ENCODE data around the gene RPL39. TPM values are rescaled to one million over a fixed set of nuclear protein-coding genes. Genes with fewer than 3 reads are reported as not detected.
"Not testable (repeated sequence)": the region's sequence is repeated elsewhere in the genome, so short reads cannot be mapped to it uniquely, and the experiment has no call there.

The RPL39 gene
- total RNA-seq, 4 donors from 2014 or later, result 1,415 to 8,821 (median 6,699) TPM

DNA sequence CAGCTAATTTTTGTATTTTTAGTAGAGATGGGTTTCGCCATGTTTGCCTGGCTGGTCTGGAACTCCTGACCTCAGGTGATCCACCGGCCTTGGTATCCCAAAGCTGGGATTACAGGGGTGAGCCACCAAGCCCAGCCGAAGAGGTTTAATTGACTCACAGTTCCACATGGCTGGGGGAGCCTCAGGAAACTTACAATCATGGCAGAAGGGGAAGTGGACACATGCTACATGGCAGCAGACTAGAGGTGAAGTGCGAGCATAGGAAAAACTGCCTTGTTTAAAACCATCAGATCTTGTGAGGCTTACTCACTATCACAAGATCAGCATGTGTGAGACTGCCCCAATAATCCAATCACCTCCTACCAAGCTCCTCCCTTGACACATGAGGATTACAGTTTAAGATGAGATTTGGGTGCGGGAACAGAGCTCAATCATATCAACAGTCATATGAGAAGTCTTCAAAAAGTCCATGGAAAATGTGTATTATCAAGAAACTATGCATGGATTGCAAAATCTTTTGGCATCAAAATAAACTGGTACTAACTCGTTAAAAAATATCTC, 25.8 kb upstream of the RPL39 start:
- 77 to 80% methylated on average over 4 to 6 of the region's 6 CpGs for WGBS, 2 donors
- TF ChIP-seq POLR2A (IDR thresholded peaks at IDR 0.05), result no peak
- Histone ChIP-seq H3K9me3 (no peaks in the 10 kb centered on the region), H3K4me1 (no peaks in the 10 kb centered on the region), H3K4me3 (no peak overlapping the region), H3K27ac (peak overlapping the region in 1 of 4 donors; percentile 25), H3K36me3 (no peaks in the 10 kb centered on the region), H3K27me3 (no peaks in the 10 kb centered on the region)
- intact Hi-C loops (cut with DNase I), result loop anchor here (10.0 kb wide), 1 partner anchor 58 kb away; the partner anchor contains the start of genes NDUFA1 and RNF113A
- DNase-seq, result no peak

DNA sequence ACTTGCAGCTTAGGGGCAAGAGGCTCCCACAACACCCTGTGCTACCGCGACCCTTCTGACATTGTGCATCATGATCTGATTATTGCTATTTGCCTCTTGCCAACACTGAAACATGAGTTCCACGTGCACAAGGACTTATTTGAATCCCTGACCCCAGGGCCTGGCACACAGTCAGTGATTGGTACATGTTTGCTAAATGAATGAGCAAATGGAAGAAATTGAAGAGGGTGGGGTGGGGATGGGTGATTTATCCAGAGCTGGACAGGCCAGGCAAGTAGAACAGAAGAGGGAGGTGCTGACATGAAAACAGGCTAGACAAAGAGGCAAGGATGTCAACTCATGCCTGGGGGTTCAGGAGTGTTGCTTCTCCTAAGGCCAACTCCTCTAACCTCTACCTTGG, 24.9 kb upstream of the RPL39 start:
- H3K36me3 ChIP-seq, result no peaks in the 10 kb centered on the region
- DNase-seq, result no peak
- no peaks in the 10 kb centered on the region for H3K4me1 ChIP-seq
- no peak overlapping the region for H3K27ac ChIP-seq
- H3K27me3 ChIP-seq, result no peaks in the 10 kb centered on the region
- TF ChIP-seq, protein P1, sequence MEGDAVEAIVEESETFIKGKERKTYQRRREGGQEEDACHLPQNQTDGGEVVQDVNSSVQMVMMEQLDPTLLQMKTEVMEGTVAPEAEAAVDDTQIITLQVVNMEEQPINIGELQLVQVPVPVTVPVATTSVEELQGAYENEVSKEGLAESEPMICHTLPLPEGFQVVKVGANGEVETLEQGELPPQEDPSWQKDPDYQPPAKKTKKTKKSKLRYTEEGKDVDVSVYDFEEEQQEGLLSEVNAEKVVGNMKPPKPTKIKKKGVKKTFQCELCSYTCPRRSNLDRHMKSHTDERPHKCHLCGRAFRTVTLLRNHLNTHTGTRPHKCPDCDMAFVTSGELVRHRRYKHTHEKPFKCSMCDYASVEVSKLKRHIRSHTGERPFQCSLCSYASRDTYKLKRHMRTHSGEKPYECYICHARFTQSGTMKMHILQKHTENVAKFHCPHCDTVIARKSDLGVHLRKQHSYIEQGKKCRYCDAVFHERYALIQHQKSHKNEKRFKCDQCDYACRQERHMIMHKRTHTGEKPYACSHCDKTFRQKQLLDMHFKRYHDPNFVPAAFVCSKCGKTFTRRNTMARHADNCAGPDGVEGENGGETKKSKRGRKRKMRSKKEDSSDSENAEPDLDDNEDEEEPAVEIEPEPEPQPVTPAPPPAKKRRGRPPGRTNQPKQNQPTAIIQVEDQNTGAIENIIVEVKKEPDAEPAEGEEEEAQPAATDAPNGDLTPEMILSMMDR (IDR thresholded peaks at IDR 0.05), result no peak
- TF ChIP-seq POLR2A (IDR thresholded peaks at IDR 0.05), result no peak
- H3K4me3 ChIP-seq, result no peak overlapping the region
- no peaks in the 10 kb centered on the region for H3K9me3 ChIP-seq
- WGBS, 2 donors, result 66 to 69% methylated on average over 3 of the region's 3 CpGs
- intact Hi-C loops (cut with DNase I), result loop anchor here (10.0 kb wide), 1 partner anchor 59 kb away; the partner anchor contains the start of genes NDUFA1 and RNF113A

DNA sequence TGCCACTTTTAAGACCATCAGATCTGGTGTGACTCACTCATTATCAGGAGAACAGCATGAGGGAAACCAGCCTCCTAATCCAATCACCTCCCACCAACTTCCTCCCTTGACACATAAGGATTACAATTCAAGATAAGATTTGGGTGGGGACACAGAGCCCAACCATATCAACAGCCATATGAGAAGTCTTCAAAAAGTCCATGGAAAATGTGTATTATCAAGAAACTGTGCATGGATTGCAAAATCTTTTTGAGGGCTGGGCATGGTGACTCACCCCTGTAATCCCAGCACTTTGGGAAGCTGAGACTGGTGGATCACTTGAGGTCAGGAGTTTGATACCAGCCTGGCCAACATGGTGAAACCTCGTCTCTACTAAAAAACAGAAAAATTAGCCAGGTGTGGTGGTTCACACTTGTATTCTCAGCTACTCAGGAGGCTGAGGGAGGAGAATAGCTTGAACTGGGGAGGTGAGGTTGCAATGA, 17.8 kb upstream of the RPL39 start:
- no peak for TF ChIP-seq POLR2A (IDR thresholded peaks at IDR 0.05)
- TF ChIP-seq, protein P1 (IDR thresholded peaks at IDR 0.05), result no peak
- Histone ChIP-seq H3K4me3 (no peak overlapping the region), H3K27me3 (no peaks in the 10 kb centered on the region), H3K4me1 (no peaks in the 10 kb centered on the region), H3K27ac (no peak overlapping the region), H3K9me3 (no peaks in the 10 kb centered on the region), H3K36me3 (no peaks in the 10 kb centered on the region)
- intact Hi-C loops (cut with DNase I), result no loop called here
- WGBS, 2 donors, result 55 to 100% methylated on average over 1 of the region's 1 CpG
- DNase-seq, result no peak

DNA sequence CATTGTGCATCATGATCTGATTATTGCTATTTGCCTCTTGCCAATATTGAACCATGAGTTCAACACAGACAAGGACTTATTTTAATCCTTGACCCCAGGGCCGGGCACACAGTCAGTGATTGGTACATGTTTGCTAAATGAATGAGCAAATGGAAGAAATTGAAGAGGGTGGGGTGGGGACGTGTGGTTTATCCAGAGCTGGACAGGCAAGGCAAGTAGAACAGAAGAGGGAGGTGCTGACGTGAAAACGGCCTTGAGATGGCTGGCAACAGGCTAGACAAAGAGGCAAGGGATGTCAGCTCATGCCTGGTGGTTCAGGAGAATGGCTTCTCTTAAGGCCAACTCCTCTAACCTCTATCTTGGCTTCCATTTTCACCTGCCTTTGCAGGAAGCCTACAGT, 17.0 kb upstream of the RPL39 start:
- H3K27ac ChIP-seq; H3K36me3 ChIP-seq; H3K27me3 ChIP-seq; H3K9me3 ChIP-seq; H3K4me1 ChIP-seq; intact Hi-C loops (cut with DNase I); H3K4me3 ChIP-seq; DNase-seq: not testable (repeated sequence)
- 73% methylated on average over 3 of the region's 4 CpGs; no CpG with 5 or more reads in 1 of the 2 donors for WGBS, 2 donors

DNA sequence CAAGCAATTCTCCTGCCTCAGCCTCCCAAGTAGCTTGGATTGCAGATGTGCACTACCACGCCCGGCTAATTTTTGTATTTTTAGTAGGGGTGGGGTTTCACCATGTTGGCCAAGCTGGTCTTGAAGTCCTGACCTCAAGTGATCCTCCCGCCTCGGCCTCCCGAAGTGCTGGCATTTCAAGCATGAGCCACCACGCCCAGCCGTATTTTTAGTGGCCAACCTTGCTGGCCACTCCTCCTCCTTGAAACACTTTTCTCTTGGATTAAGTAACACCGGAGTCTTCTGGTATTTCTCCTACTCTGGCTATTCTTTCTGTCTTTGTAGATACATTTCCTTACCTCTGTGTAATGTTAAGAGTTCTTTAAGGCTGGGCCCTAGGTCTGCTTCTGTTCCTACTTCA, 11.1 kb upstream of the RPL39 start:
- WGBS, 2 donors, result 95% methylated on average over 6 to 8 of the region's 8 CpGs
- H3K9me3 ChIP-seq, result no peaks in the 10 kb centered on the region
- intact Hi-C loops (cut with DNase I), result no loop called here
- DNase-seq, result no peak
- TF ChIP-seq POLR2A (IDR thresholded peaks at IDR 0.05), result no peak
- TF ChIP-seq, protein P1 (IDR thresholded peaks at IDR 0.05), result no peak
- H3K36me3 ChIP-seq, result no peaks in the 10 kb centered on the region
- H3K27me3 ChIP-seq, result no peaks in the 10 kb centered on the region
- H3K4me1 ChIP-seq, result no peaks in the 10 kb centered on the region
- no peak overlapping the region for H3K27ac ChIP-seq
- H3K4me3 ChIP-seq, result no peak overlapping the region

DNA sequence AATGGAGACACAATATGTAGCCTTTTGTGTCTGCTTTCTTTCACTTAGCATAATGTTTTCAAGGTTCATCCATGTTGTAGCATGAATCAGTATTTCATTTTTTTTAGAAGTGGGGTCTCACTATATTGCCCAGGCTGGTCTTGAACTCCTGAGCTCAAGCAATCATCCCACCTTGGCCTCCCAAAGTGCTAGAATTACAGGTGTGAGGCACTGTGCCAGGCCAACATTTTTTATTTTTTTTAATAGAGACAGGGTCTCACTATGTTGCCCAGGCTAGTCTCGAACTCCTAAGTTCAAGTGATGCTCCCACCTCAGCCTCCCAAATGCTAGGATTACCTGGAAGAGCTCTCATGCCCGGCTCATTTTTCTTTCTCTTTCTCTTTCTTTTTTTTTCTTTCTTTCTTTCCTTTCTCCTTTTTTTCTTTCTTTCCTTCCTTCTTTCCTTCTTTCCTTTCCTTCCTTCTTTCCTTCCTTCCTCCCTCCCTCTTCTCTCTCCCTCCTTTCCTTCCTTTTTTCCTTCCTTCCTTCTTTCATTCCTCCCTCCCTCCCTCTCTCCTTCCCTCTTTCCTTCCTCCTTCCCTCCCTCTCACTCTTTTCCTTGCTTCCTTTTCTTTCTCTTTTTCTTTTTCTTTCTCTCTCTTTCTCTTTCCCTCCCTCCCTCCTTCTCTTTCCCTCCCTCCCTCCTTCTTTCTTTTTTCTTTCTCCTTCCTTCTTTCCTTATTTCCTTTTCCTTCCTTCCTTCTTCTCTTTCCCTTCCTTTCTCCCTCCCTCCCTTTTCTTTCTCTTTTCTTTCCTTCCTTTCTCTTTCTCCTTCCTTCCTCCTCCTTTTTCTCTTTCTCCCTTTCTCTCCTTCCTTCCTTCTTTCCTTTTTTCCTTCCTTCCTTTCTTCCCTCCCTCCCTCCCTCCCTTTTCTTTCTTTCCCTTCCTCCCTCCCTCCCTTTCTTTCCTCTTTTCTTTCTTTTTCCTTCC, 10.1 kb upstream of the RPL39 start:
- Histone ChIP-seq H3K27ac (no peak overlapping the region), H3K4me1 (no peaks in the 10 kb centered on the region), H3K4me3 (no peak overlapping the region), H3K9me3 (no peaks in the 10 kb centered on the region), H3K27me3 (no peaks in the 10 kb centered on the region), H3K36me3 (no peaks in the 10 kb centered on the region)
- DNase-seq, result no peak
- intact Hi-C loops (cut with DNase I), result no loop called here
- TF ChIP-seq, protein P1 (IDR thresholded peaks at IDR 0.05), result no peak
- TF ChIP-seq POLR2A (IDR thresholded peaks at IDR 0.05), result no peak
- 60 to 90% methylated on average over 2 of the region's 2 CpGs for WGBS, 2 donors
